Measurements from ENCODE around the gene ZC3H11A.

- no peak for TF ChIP-seq EZH2phosphoT487 (IDR thresholded peaks at IDR 0.05; ENCODE audit: low read length)
- TF ChIP-seq CTCF (IDR thresholded peaks at IDR 0.05; ENCODE audit: low read length) = no peak
Measured at GRCh38 chr1:203797216-203797615, 1.8 kb downstream of the ZC3H11A start.
